OCI-LY1 (cell line): ENCODE results near the gene FBLN7.

Source experiments
- H2AFZ ChIP-seq: fragments of 200-600 bp; sonication (generic), shearing (Covaris generic); 2 replicates; pipeline ENCODE4 v1.6.0; 2014; ENCODE audit warnings: antibody characterized with exemption, mild to moderate bottlenecking, low read length
- H3F3A ChIP-seq: fragments of 200-600 bp; sonication (generic), shearing (Covaris generic); 2 replicates; pipeline ENCODE4 v1.6.0; 2014; ENCODE audit warnings: mild to moderate bottlenecking, antibody characterized with exemption, low read length, moderate library complexity; ENCODE audit not compliant: insufficient read depth
- H3K27ac ChIP-seq: fragments of 200-600 bp; sonication (generic); 2 replicates; pipeline ENCODE4 v1.5.1; 2014; ENCODE audit warnings: low read length, mixed run types, mild to moderate bottlenecking, low read depth; ENCODE audit not compliant: poor library complexity, severe bottlenecking
- H3K27me3 ChIP-seq: fragments of 200-600 bp; sonication (generic); 2 replicates; pipeline ENCODE4 v1.6.0; 2014; ENCODE audit warnings: antibody characterized with exemption, mild to moderate bottlenecking, low read length, moderate library complexity; ENCODE audit not compliant: insufficient read depth
- H3K36me3 ChIP-seq: fragments of 200-600 bp; sonication (generic); 2 replicates; pipeline ENCODE4 v1.6.1; 2014; ENCODE audit warnings: mild to moderate bottlenecking, antibody characterized with exemption, low read length, moderate library complexity, mixed read lengths; ENCODE audit not compliant: insufficient read depth
- H3K4me1 ChIP-seq: fragments of 200-600 bp; sonication (generic); 2 replicates; pipeline ENCODE4 v1.5.1; 2014; ENCODE audit warnings: mild to moderate bottlenecking, low read length, moderate library complexity; ENCODE audit not compliant: insufficient read depth, severe bottlenecking
- H3K4me2 ChIP-seq: fragments of 200-600 bp; sonication (generic), shearing (Covaris generic); 2 replicates; pipeline ENCODE4 v1.6.1; 2014; ENCODE audit warnings: low read length
- H3K4me3 ChIP-seq: fragments of 200-600 bp; sonication (generic); 2 replicates; pipeline ENCODE4 v1.5.1; 2014; ENCODE audit warnings: low read length, low read depth, mild to moderate bottlenecking, mixed read lengths; ENCODE audit not compliant: poor library complexity, severe bottlenecking
- H3K79me2 ChIP-seq: fragments of 200-600 bp; shearing (Covaris generic); 2 replicates; pipeline ENCODE4 v1.6.1; 2016; ENCODE audit warnings: mixed run types, low read length, mixed read lengths; ENCODE audit not compliant: insufficient read depth
- H3K9ac ChIP-seq: fragments of 200-600 bp; sonication (generic), shearing (Covaris generic); 2 replicates; pipeline ENCODE4 v1.6.1; 2014; ENCODE audit warnings: mild to moderate bottlenecking, low read length, mixed read lengths
- H3K9me2 ChIP-seq: fragments of 200-600 bp; sonication (generic), shearing (Covaris generic); 2 replicates; pipeline ENCODE4 v1.6.1; 2014; ENCODE audit warnings: low read depth, mild to moderate bottlenecking, low read length, mixed read lengths
- H3K9me3 ChIP-seq: fragments of 200-600 bp; shearing (Covaris generic); 2 replicates; pipeline ENCODE4 v1.6.1; 2014; ENCODE audit warnings: low read length, mixed read lengths
- H4K20me1 ChIP-seq: fragments of 200-600 bp; sonication (generic), shearing (Covaris generic); 2 replicates; pipeline ENCODE4 v1.6.0; 2016; ENCODE audit warnings: mild to moderate bottlenecking, low read length; ENCODE audit not compliant: insufficient read depth
- EZH2 ChIP-seq: fragments of 200-600 bp; sonication (generic), shearing (Covaris generic); IDR thresholded peaks from 2 replicates; pipeline ENCODE4 v1.8.0; 2017; ENCODE audit warnings: borderline replicate concordance, mixed run types, mild to moderate bottlenecking, antibody characterized with exemption, low read length, moderate library complexity, mixed read lengths
- TF ChIP-seq, protein P1 (sequence below): fragments of 200-600 bp; sonication (generic), shearing (Covaris generic); IDR thresholded peaks from 2 replicates; pipeline ENCODE4 v1.5.1; 2017; ENCODE audit warnings: mild to moderate bottlenecking, antibody characterized with exemption, low read length, moderate library complexity, mixed read lengths

The FBLN7 gene

DNA sequence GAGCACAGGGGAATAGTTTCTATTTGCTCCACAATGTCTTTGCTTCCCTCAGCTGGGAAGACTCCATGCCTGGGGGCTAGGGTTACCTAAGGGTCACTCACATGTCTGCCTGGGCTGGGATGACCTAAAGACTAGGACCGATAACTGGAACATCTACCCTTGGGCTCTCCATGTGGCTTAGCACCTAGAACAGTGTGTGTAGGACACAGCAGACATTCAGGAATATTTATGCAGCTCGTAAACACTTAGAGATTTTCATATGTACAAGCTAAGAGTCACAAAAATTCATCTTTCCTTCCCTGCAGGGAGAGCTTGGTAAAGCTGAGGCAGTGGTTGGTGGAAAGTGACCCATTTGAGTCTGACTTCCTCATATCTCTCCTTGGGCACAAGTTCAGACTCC, 55.8 kb downstream of the FBLN7 start:
- Histone ChIP-seq H3K79me2 (no peaks in the 10 kb centered on the region), H3K4me2 (no peak overlapping the region), H3K9me2 (no peaks in the 10 kb centered on the region), H4K20me1 (no peaks in the 10 kb centered on the region), H3K27ac (no peak overlapping the region), H3K4me3 (no peak overlapping the region), H3K9me3 (no peaks in the 10 kb centered on the region), H2AFZ (no peak overlapping the region), H3K36me3 (no peaks in the 10 kb centered on the region), H3F3A (0 out of 2 replicates have a peak, but pooled peaks cover 5% of the 10 kb centered on the region), H3K9ac (no peak overlapping the region), H3K27me3 (no peaks in the 10 kb centered on the region), H3K4me1 (no peaks in the 10 kb centered on the region)
- TF ChIP-seq, protein P1, sequence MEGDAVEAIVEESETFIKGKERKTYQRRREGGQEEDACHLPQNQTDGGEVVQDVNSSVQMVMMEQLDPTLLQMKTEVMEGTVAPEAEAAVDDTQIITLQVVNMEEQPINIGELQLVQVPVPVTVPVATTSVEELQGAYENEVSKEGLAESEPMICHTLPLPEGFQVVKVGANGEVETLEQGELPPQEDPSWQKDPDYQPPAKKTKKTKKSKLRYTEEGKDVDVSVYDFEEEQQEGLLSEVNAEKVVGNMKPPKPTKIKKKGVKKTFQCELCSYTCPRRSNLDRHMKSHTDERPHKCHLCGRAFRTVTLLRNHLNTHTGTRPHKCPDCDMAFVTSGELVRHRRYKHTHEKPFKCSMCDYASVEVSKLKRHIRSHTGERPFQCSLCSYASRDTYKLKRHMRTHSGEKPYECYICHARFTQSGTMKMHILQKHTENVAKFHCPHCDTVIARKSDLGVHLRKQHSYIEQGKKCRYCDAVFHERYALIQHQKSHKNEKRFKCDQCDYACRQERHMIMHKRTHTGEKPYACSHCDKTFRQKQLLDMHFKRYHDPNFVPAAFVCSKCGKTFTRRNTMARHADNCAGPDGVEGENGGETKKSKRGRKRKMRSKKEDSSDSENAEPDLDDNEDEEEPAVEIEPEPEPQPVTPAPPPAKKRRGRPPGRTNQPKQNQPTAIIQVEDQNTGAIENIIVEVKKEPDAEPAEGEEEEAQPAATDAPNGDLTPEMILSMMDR: no peak
- TF ChIP-seq EZH2: no peak

DNA sequence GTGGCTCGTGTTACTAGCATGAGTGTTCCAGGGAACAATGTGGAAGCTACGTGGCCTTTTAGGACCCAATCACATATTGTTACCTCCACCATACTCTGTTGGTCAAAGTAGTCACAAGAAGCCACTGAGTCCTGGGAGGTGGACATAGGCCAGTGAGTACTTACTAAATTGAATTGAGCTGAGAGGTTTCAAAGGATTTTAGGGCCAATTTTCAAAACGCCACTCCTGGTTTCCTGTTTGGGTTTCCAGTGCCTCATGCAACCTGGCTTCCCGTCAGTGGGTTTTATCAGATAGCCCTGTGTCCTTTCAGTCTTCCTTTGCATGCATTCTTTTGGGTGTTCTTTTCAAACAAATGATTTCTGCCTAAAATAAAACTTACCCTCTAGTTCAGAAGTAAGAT, 56.3 kb downstream of the FBLN7 start:
- Histone ChIP-seq H2AFZ (no peak overlapping the region), H4K20me1 (no peaks in the 10 kb centered on the region), H3K4me3 (no peak overlapping the region), H3K9me3 (no peaks in the 10 kb centered on the region), H3K27me3 (no peaks in the 10 kb centered on the region), H3K36me3 (no peaks in the 10 kb centered on the region), H3K4me2 (no peak overlapping the region), H3K27ac (no peak overlapping the region), H3K9ac (no peak overlapping the region), H3K9me2 (no peaks in the 10 kb centered on the region), H3K4me1 (no peaks in the 10 kb centered on the region), H3F3A (0 out of 2 replicates have a peak, but pooled peaks cover 5% of the 10 kb centered on the region), H3K79me2 (no peaks in the 10 kb centered on the region)
- TF ChIP-seq EZH2: no peak

DNA sequence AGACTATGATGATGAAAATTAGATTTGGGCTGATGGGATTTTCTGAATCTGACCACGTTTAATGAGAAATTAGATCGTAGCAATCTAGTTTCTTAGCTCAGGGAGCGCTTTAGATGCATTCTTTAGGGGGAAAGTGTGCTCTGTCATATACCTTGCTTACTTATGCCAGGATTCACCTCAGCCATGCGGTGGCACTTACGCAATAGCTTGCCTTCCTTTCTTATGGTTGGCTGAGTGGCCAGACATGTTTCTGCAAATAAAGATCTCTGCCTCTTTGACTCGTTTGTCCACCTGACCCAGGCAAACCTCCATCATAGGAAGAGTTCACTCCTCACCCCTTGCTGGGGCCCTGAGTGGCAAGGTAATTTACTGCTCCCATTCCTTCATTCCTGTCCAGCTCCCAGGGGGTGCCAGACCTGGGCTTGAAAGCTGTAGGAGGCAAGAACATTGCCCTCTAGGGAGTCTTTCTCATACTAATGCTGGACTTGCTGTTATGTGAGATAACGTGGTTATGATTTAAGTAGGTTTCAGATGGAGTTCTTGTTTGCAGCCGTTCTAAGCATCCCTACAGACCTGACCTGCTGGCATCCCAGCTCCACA, 57.1 kb downstream of the FBLN7 start:
- 0 out of 2 replicates have a peak, but pooled peaks cover 6% of the 10 kb centered on the region for H3K27me3 ChIP-seq
- no peak for TF ChIP-seq EZH2
- TF ChIP-seq, protein P1: no peak
- no peaks in the 10 kb centered on the region for H3F3A ChIP-seq
- no peaks in the 10 kb centered on the region; the same call in 1 of the 2 replicates for H3K36me3 ChIP-seq
- H3K4me2 ChIP-seq: no peak overlapping the region
- no peaks in the 10 kb centered on the region for H3K4me1 ChIP-seq
- no peaks in the 10 kb centered on the region for H4K20me1 ChIP-seq
- no peak overlapping the region for H2AFZ ChIP-seq
- H3K27ac ChIP-seq: no peak overlapping the region
- H3K9ac ChIP-seq: no peak overlapping the region
- H3K9me2 ChIP-seq: no peaks in the 10 kb centered on the region
- no peaks in the 10 kb centered on the region for H3K79me2 ChIP-seq
- no peak overlapping the region for H3K4me3 ChIP-seq
- H3K9me3 ChIP-seq: no peaks in the 10 kb centered on the region

DNA sequence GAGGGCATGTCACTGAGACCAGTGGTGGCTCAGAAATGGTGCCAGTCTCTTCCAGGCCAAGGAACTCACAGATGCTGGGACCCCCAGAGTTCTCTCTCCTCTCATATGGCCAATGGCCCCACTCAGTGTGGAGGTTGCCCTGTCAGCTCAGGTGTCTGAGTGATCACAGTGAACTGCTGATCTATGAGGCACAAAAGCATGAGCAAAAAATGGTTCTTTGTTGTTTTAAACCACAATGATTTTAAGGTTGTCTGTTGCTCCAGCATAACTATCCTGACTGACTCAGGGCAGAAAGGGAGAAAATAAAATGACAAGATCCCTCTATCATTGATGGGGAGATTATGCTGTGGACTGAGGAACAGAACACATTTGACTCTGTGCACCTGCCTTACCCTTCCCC, 57.8 kb downstream of the FBLN7 start:
- no peaks in the 10 kb centered on the region for H3K79me2 ChIP-seq
- no peaks in the 10 kb centered on the region for H4K20me1 ChIP-seq
- no peaks in the 10 kb centered on the region for H3K4me1 ChIP-seq
- no peak overlapping the region for H2AFZ ChIP-seq
- H3K27me3 ChIP-seq: 0 out of 2 replicates have a peak, but pooled peaks cover 6% of the 10 kb centered on the region
- H3K27ac ChIP-seq: no peak overlapping the region
- no peaks in the 10 kb centered on the region for H3F3A ChIP-seq
- H3K9ac ChIP-seq: no peak overlapping the region
- TF ChIP-seq EZH2: no peak
- TF ChIP-seq, protein P1: no peak
- H3K9me2 ChIP-seq: no peaks in the 10 kb centered on the region
- H3K36me3 ChIP-seq: no peaks in the 10 kb centered on the region; the same call in 1 of the 2 replicates
- H3K4me3 ChIP-seq: no peak overlapping the region
- H3K9me3 ChIP-seq: no peaks in the 10 kb centered on the region
- no peak overlapping the region for H3K4me2 ChIP-seq
